ENCODE data around the gene ZNF750. TPM values are rescaled to one million over a fixed set of nuclear protein-coding genes. Genes with fewer than 3 reads are reported as not detected.

The ZNF750 gene
- total RNA-seq, 1 donor from 2014 or later: not detected

GRCh38 chr17:82872591-82873520 lies 33.0 kb upstream of the ZNF750 start:
- DNase-seq (ENCODE audit: low spot score): no peak

GRCh38 chr17:82871776-82872561 lies 32.1 kb upstream of the ZNF750 start:
- no peak for DNase-seq (ENCODE audit: low spot score)

- no peak for DNase-seq (ENCODE audit: low spot score)
Measured at GRCh38 chr17:82871056-82871775, 31.4 kb upstream of the ZNF750 start.

- no peak for DNase-seq (ENCODE audit: low spot score)
Measured at GRCh38 chr17:82870541-82870940, 30.7 kb upstream of the ZNF750 start.

- no peak for DNase-seq (ENCODE audit: low spot score)
Measured at GRCh38 chr17:82870091-82870491, 30.3 kb upstream of the ZNF750 start.

GRCh38 chr17:82869536-82869935 lies 29.7 kb upstream of the ZNF750 start:
- no peak for DNase-seq (ENCODE audit: low spot score)

GRCh38 chr17:82868715-82869131 lies 28.9 kb upstream of the ZNF750 start:
- DNase-seq (ENCODE audit: low spot score): no peak

GRCh38 chr17:82867763-82868325 lies 28.0 kb upstream of the ZNF750 start:
- no peak for DNase-seq (ENCODE audit: low spot score)

GRCh38 chr17:82866590-82867191 lies 26.9 kb upstream of the ZNF750 start:
- no peak for DNase-seq (ENCODE audit: low spot score)

- no peak for DNase-seq (ENCODE audit: low spot score)
Measured at GRCh38 chr17:82865774-82866395, 26.1 kb upstream of the ZNF750 start.

GRCh38 chr17:82865274-82865673 lies 25.5 kb upstream of the ZNF750 start:
- no peak for DNase-seq (ENCODE audit: low spot score)

GRCh38 chr17:82864713-82865248 lies 25.0 kb upstream of the ZNF750 start:
- DNase-seq (ENCODE audit: low spot score): no peak

- peak; percentile 53 for DNase-seq (ENCODE audit: low spot score)
Measured at GRCh38 chr17:82863941-82864712, 24.3 kb upstream of the ZNF750 start.

- no peak for DNase-seq (ENCODE audit: low spot score)
Measured at GRCh38 chr17:82863383-82863940, 23.6 kb upstream of the ZNF750 start.

- DNase-seq (ENCODE audit: low spot score): no peak
Measured at GRCh38 chr17:82862737-82863382, 23.0 kb upstream of the ZNF750 start.

- DNase-seq (ENCODE audit: low spot score): no peak
Measured at GRCh38 chr17:82862191-82862590, 22.4 kb upstream of the ZNF750 start.

GRCh38 chr17:82861393-82861775 lies 21.6 kb upstream of the ZNF750 start:
- no peak for DNase-seq (ENCODE audit: low spot score)

GRCh38 chr17:82860606-82861392 lies 21.0 kb upstream of the ZNF750 start:
- no peak for DNase-seq (ENCODE audit: low spot score)

Measured in mucosa of gallbladder (tissue), 1 donor.